ENCODE results near the gene GRWD1.

Gene GRWD1

GRCh38 chr19:48461651-48461981 lies 15.8 kb downstream of the GRWD1 start:
- TF ChIP-seq, protein P1, sequence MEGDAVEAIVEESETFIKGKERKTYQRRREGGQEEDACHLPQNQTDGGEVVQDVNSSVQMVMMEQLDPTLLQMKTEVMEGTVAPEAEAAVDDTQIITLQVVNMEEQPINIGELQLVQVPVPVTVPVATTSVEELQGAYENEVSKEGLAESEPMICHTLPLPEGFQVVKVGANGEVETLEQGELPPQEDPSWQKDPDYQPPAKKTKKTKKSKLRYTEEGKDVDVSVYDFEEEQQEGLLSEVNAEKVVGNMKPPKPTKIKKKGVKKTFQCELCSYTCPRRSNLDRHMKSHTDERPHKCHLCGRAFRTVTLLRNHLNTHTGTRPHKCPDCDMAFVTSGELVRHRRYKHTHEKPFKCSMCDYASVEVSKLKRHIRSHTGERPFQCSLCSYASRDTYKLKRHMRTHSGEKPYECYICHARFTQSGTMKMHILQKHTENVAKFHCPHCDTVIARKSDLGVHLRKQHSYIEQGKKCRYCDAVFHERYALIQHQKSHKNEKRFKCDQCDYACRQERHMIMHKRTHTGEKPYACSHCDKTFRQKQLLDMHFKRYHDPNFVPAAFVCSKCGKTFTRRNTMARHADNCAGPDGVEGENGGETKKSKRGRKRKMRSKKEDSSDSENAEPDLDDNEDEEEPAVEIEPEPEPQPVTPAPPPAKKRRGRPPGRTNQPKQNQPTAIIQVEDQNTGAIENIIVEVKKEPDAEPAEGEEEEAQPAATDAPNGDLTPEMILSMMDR (IDR thresholded peaks at IDR 0.05; ENCODE audit: control extremely low read depth, extremely low read depth, low read depth, missing control alignments) = no peak
- ChIA-PET CTCF (no interaction called here), POLR2A (interaction anchor here (0.6 kb wide), 1 partner anchor 736 kb away, joined by 4 read pairs; no protein-coding TSS in a partner anchor)
- no peak for DNase-seq (ENCODE audit: extremely low spot score)

DNA sequence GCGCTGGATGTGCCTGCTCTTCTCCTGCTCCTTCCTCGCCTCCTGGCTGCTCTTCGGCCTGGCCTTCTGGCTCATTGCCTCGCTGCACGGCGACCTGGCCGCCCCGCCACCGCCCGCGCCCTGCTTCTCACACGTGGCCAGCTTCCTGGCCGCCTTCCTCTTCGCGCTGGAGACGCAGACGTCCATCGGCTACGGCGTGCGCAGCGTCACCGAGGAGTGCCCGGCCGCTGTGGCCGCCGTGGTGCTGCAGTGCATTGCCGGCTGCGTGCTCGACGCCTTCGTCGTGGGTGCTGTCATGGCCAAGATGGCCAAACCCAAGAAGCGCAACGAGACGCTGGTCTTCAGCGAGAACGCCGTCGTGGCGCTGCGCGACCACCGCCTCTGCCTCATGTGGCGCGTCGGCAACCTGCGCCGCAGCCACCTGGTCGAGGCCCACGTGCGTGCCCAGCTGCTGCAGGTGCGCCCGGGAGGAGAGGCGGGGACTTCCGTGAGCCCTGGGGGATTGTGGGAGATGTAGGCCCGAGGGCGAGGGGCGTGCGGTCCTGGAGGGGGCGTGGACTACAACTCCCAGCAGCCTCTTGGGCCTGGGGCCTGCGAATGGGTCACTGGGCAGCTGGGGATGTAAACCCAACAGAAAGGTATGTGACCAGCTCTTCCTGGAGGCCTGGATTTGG lies 16.3 kb downstream of the GRWD1 start:
- POLR2A ChIA-PET = interaction anchor here (0.6 kb wide), 1 partner anchor 736 kb away, joined by 4 read pairs; no protein-coding TSS in a partner anchor
- TF ChIP-seq, protein P1 (IDR thresholded peaks at IDR 0.05; ENCODE audit: control extremely low read depth, extremely low read depth, low read depth, missing control alignments) = no peak
- DNase-seq (ENCODE audit: extremely low spot score) = no peak
- CTCF ChIA-PET = interaction anchor here (1.1 to 1.2 kb wide), 2 partner anchors 11 to 28 kb away, joined by 3 to 6 read pairs; no protein-coding TSS in a partner anchor

DNA sequence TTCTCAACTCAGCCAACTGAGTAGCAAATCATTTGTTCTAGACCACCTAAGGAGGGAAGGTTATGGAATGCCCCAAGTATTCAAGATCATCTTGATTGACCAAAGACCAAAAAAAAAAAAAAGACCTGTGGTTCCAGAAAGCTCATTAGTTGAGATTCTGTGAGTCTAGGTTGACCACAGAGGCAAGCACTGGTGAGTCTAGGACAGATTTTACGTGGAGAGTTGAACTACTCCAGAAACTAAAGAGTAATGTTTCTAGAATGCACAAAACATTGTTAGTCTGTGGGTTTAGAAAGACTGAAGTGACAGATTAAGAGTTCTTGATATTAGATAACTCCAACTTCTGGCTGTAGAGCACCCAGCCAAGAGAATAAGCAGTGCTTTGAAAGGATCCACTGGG lies 19.4 kb downstream of the GRWD1 start:
- TF ChIP-seq, protein P1 (IDR thresholded peaks at IDR 0.05; ENCODE audit: control extremely low read depth, extremely low read depth, low read depth, missing control alignments) = no peak
- POLR2A ChIA-PET = interaction anchor here (0.6 kb wide), 1 partner anchor 35 kb away, joined by 3 read pairs; no protein-coding TSS in a partner anchor
- CTCF ChIA-PET = interaction anchor here (1.1 kb wide), 1 partner anchor 74 kb away, joined by 3 read pairs; the partner anchor contains the start of gene KDELR1
- DNase-seq (ENCODE audit: extremely low spot score) = no peak

DNA sequence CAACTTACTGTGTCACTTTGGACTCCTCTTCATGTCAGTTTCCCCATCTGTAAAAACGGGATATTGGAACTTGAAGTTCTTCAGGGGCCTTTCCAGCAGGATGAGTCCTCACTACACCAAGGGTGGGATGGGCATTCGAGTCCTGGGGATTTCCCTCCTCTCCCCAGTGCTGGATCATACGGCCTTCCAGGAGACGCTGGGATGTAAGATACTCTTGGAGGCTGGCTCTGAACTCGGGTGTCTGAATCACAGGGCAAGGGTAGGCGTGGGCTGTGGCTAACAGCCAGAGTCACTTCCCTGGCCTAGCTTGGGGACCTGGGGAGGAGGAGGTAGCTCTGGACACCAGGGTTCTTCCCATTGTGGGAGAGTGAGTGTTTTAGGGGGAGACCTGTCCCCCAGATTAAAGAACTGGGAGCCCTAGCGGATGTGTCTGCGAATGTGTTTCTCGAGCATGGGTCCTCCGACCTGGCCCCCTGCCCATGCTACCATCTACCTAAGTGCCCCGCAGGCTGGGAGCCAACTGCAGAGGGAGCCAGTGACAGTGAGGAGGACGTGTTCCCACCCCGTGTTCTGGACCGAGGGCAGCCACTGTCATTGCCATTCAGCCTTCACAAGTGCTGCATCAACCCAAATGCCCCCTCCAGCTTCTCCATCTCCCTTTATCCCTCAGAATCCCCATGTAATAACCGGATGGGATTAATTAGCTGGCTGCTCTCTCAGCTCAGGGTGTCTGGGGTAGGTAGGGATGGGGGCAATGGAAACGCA lies 21.0 kb downstream of the GRWD1 start:
- ChIA-PET CTCF (interaction anchor here (0.6 to 2.2 kb wide), 4 partner anchors 9 to 117 kb away, joined by 3 to 5 read pairs (median 4); no protein-coding TSS in a partner anchor), POLR2A (no interaction called here)
- DNase-seq (ENCODE audit: extremely low spot score) = no peak
- TF ChIP-seq, protein P1 (IDR thresholded peaks at IDR 0.05; ENCODE audit: control extremely low read depth, extremely low read depth, low read depth, missing control alignments) = no peak

DNA sequence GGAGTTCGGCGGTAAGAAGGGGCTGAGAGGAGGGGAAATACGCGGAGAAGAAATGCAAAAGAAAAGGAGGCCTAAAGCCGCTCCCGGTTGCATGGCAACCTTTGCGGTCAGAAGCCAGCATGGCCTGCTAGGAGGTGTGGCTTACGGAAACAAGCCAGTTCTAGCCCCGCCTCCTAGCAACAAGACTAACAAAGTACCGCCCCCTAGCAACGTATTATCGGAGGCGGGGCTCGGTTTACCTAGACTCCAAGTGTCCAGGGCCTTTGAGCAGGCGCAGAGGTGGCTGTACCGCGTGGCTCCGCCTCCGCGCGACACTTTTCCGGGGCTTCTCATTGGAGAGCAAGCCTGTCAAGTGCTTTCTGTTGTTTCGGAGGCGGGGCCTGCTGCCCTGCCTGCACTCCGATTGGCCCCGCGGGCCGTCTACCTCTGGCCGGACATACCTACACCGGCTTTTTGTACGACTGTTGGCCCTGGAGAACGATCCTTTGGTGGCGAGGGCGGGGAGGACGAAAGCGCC lies 23.0 kb downstream of the GRWD1 start:
- CTCF ChIA-PET = interaction anchor here (2.2 kb wide), 1 partner anchor 22 kb away, joined by 5 read pairs; no protein-coding TSS in a partner anchor
- POLR2A ChIA-PET = no interaction called here
- peak; percentile 98 for DNase-seq (ENCODE audit: extremely low spot score)
- TF ChIP-seq, protein P1 (IDR thresholded peaks at IDR 0.05; ENCODE audit: control extremely low read depth, extremely low read depth, low read depth, missing control alignments) = no peak

GRCh38 chr19:48469289-48469881 lies 23.6 kb downstream of the GRWD1 start, which contains the start of gene CYTH2:
Gene CYTH2 (plus strand): TSS chr19:48469369. CDS start chr19:48469508, 139 bp downstream.
- peak; percentile 74 for DNase-seq (ENCODE audit: extremely low spot score)
- ChIA-PET POLR2A (interaction anchor here (0.7 kb wide), 1 partner anchor 24 kb away, joined by 3 read pairs; no protein-coding TSS in a partner anchor), CTCF (interaction anchor here (1.0 to 3.8 kb wide), 3 partner anchors 12 to 119 kb away, joined by 4 to 20 read pairs (median 4); no protein-coding TSS in a partner anchor)
- TF ChIP-seq, protein P1 (IDR thresholded peaks at IDR 0.05; ENCODE audit: control extremely low read depth, extremely low read depth, low read depth, missing control alignments) = no peak

All from GM10248 (cell line).